Erythroblast (primary cell): ENCODE measurements around the gene MYH7.

Experiments
- GATA1 ChIP-seq: IDR thresholded peaks from 2 replicates; pipeline ENCODE4 v1.6.1; 2011; ENCODE audit warnings: low read depth, mild to moderate bottlenecking, control low read depth, low read length, moderate library complexity
- POLR2A ChIP-seq: IDR thresholded peaks from 2 replicates; pipeline ENCODE4 v1.6.1; 2011; ENCODE audit warnings: mild to moderate bottlenecking, low read length

GRCh38 chr14:23468704-23469126 lies 33.3 kb upstream of the MYH7 start:
- TF ChIP-seq POLR2A (no peak), GATA1 (no peak)
